ENCODE data around the gene WNK1. TPM values are rescaled to one million over a fixed set of nuclear protein-coding genes. Genes with fewer than 3 reads are reported as not detected.

Gene WNK1
- total RNA-seq, 1 experiment from 2014 or later: 117 TPM

- H3K9me3 Mint-ChIP-seq: peaks cover 0 to 2% of the 10 kb centered on the region in 2 experiments; a peak in 1 of 5 replicates
- Histone ChIP-seq H3K14ac (ENCODE audit: insufficient read depth, low read length) (peak overlapping the region; percentile 71; the same call in 1 of the 2 replicates), H3K27ac (ENCODE audit: insufficient read length, low read depth, low read length) (no peak overlapping the region)
Observed at GRCh38 chr12:713281-713875, 39.0 kb upstream of the WNK1 start.

More at GRCh38 chr12:713281-713875, 39.0 kb upstream of the WNK1 start:
- Histone ChIP-seq H4K91ac (ENCODE audit: insufficient read length, low read depth, low read length) (no peak overlapping the region), H2BK20ac (ENCODE audit: low read depth, low read length, poor library complexity, severe bottlenecking) (peak overlapping the region; percentile 50), H3K9ac (ENCODE audit: extremely low read depth, insufficient read length, low read length) (no peak overlapping the region), H3K23ac (ENCODE audit: insufficient read length, low read depth, low read length) (no peak overlapping the region), H2AFZ (ENCODE audit: low read length) (no peak overlapping the region), H3K79me2 (ENCODE audit: insufficient read depth, low read length) (no peaks in the 10 kb centered on the region), H3T11ph (ENCODE audit: low read length) (peak overlapping the region; percentile 22), H3K18ac (ENCODE audit: insufficient read length, low read depth, low read length) (peak overlapping the region; percentile 68), H4K20me1 (ENCODE audit: control insufficient read depth, insufficient read depth, insufficient read length) (no peaks in the 10 kb centered on the region), H2BK120ac (ENCODE audit: low read depth, low read length, poor library complexity, severe bottlenecking) (peak overlapping the region; percentile 53), H3K23me2 (ENCODE audit: insufficient read length, low read depth, low read length, poor library complexity, severe bottlenecking) (no peaks in the 10 kb centered on the region), H3K79me1 (ENCODE audit: insufficient read depth, low read depth, low read length, poor library complexity, severe bottlenecking) (no peaks in the 10 kb centered on the region), H3K27me3 (ENCODE audit: insufficient read depth, low read length) (no peaks in the 10 kb centered on the region), H3K4me2 (ENCODE audit: insufficient read depth, insufficient read length, low read length) (no peak overlapping the region), H2BK15ac (ENCODE audit: low read depth, low read length) (no peak overlapping the region), H3K9me3 (ENCODE audit: control insufficient read depth, low read depth, low read length) (no peaks in the 10 kb centered on the region), H3K4me1 (ENCODE audit: insufficient read depth, low read length) (peaks cover 3% of the 10 kb centered on the region; the same call in 1 of the 2 replicates), H3K4ac (ENCODE audit: low read depth, low read length) (no peak overlapping the region), H4K5ac (ENCODE audit: insufficient read length, low read depth, low read length) (peak overlapping the region; percentile 33), H2BK5ac (ENCODE audit: insufficient read length, low read length) (no peak overlapping the region), H2AK5ac (ENCODE audit: insufficient read length, low read length) (no peak overlapping the region), H2BK12ac (ENCODE audit: insufficient read length, low read depth, low read length) (no peak overlapping the region), H3K56ac (ENCODE audit: insufficient read length, low read depth, low read length) (no peak overlapping the region), H4K8ac (replicated peaks; ENCODE audit: insufficient read length, low read depth, low read length) (no peak overlapping the region)
- WGBS (ENCODE audit: extremely low coverage, insufficient read length, low lambda C conversion rate): no CpG with 5 or more reads among the region's 9 CpGs
- Mint-ChIP-seq H3K27ac (no peak overlapping the region), H3K27me3 (ENCODE audit: low read depth) (no peaks in the 10 kb centered on the region), H3K4me3 (no peak overlapping the region; a peak in 1 of 5 replicates), H3K4me1 (peaks cover 26 to 27% of the 10 kb centered on the region in 2 experiments), H3K36me3 (ENCODE audit: insufficient read depth in 1 of 3, low read depth in 3 of 3) (no peaks in the 10 kb centered on the region)
- DNase-seq: no peak
- no peak for TF ChIP-seq CTCF (conservative IDR thresholded peaks at IDR 0.05)

Data from H9 (cell line).